Measurements from ENCODE around the gene MINDY3.

The MINDY3 gene

DNA sequence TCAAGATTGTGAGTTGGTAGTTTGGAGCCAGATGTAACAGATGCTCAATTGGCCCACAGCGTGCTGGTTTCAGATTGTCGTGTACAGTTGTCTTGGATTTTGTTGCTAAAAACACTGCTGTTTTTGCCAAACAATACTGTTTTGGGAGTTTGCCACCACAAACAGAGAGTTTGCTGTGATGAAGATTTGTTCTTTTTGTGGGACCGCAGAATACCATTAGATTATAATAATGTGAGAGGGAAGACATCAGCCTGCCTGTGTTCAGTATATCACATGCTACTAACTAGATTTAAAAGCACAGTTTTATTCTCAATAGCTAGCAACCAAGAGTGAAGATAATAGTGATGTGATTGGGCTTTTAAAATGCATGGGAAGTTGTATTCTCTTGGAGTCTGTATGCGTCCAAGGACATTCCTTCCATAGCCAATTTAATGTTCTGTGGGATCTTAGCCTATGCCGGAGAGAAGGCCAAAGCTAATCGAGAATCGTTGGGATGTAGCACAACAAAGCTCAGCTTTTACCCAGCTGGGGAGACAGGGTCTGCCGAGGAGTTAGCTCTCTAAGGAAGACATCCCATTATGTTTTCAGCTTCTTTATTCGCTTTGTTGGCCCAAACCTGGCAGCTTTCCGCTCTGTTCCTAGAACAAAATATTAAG is 121.9 kb downstream of the MINDY3 start:
- DNase-seq (ENCODE audit: low spot score): no peak

DNA sequence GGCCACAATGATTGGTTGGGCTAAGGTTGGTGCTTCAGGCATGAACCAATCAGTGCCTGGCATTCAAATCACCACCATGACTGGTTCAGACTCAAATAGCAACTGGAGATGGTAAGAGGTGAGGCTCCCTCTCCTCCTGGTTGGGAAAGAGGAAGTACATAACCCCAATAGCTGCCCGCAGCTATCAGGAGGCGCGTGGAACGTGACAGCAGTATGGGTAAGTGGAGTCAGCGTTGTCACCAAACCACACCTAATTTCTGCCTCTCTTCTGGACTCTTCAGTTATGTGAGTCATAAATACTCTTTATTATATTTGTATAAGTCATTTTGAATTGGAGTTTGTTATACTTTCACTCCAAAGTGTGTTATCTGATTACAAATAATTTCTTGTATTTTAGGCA is 122.7 kb downstream of the MINDY3 start:
- DNase-seq (ENCODE audit: low spot score): no peak

DNA sequence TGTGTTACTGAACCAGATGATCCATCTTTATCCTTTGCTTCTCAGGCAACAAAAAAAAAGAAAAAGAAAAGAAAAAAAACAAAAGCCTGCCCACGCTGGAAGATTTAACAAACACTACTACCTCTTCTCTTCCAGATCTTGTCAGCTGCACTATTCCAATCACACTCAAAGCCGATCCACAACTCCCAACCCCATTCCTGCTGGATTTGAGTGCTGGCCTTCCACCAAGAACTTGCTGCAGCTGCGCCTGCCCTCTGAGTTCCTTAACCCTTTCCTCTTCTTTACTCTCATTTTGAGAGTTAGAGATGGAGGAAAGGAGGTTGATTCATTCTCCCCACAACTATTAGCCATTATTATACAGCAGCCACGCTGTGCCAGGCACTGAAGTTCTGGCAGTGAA is 124.5 kb downstream of the MINDY3 start:
- DNase-seq (ENCODE audit: low spot score): no peak

- DNase-seq (ENCODE audit: low spot score): no peak
Observed at GRCh38 chr10:15730341-15730740, 130.0 kb downstream of the MINDY3 start.

DNA sequence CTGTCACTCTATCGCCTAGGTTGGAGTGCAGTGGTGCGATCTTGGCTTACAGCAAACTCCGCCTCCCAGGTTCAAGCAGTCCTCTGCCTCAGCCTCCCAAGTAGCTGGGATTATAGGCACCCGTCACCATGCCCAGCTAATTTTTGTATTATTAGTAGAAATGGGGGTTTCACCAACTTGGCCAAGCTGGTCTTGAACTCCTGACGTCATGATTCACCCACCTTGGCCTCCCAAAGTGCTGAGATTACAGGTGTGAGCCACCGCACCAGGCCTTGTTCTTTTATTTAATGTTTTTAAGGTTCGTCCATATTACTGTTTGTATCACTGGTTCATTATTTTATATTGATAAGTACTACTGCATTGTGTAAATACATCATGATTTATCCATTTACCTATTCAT is 130.4 kb downstream of the MINDY3 start:
- no peak for DNase-seq (ENCODE audit: low spot score)

Measured in HuH-7.5 (cell line).